Ishikawa (cell line): ENCODE measurements around the gene CCL15.

ENCODE experiments used
- CEBPB ChIP-seq: IDR thresholded peaks from 2 replicates; pipeline ENCODE4 v1.6.1; 2012
- CREB1 ChIP-seq: IDR thresholded peaks from 2 replicates; pipeline ENCODE4 v1.6.1; 2012; ENCODE audit warnings: low read depth
- EGR1 ChIP-seq: IDR thresholded peaks from 2 replicates; pipeline ENCODE4 v1.6.1; 2012
- EP300 ChIP-seq: IDR thresholded peaks from 2 replicates; pipeline ENCODE4 v1.6.1; 2012; ENCODE audit warnings: borderline replicate concordance
- FOXM1 ChIP-seq: IDR thresholded peaks from 2 replicates; pipeline ENCODE4 v1.6.1; 2012; ENCODE audit warnings: low read depth, borderline replicate concordance
- MAX ChIP-seq: IDR thresholded peaks from 2 replicates; pipeline ENCODE4 v1.6.1; 2012
- NFIC ChIP-seq: IDR thresholded peaks from 2 replicates; pipeline ENCODE4 v1.6.1; 2012
- RAD21 ChIP-seq: IDR thresholded peaks from 2 replicates; pipeline ENCODE4 v1.6.1; 2012; ENCODE audit warnings: low read depth
- REST ChIP-seq: IDR thresholded peaks from 2 replicates; pipeline ENCODE4 v1.6.1; 2012; ENCODE audit warnings: low read depth, mild to moderate bottlenecking
- TAF1 ChIP-seq: IDR thresholded peaks from 2 replicates; pipeline ENCODE4 v1.6.1; 2012; ENCODE audit warnings: low read depth, mild to moderate bottlenecking
- TCF12 ChIP-seq: IDR thresholded peaks from 2 replicates; pipeline ENCODE4 v1.6.1; 2012; ENCODE audit warnings: low read depth
- TEAD4 ChIP-seq: IDR thresholded peaks from 2 replicates; pipeline ENCODE4 v1.6.1; 2012
- YY1 ChIP-seq: IDR thresholded peaks from 2 replicates; pipeline ENCODE4 v1.6.1; 2012; ENCODE audit warnings: low read depth
- ZBTB7A ChIP-seq: IDR thresholded peaks from 2 replicates; pipeline ENCODE4 v1.6.1; 2012; ENCODE audit warnings: low read depth
- TF ChIP-seq, protein P1 (sequence below): IDR thresholded peaks from 2 replicates; pipeline ENCODE4 v1.6.1; 2012

Gene CCL15

GRCh38 chr17:35998018-35998545 is 3.3 kb downstream of the CCL15 start:
- TF ChIP-seq RAD21, result no peak

- no peak for TF ChIP-seq YY1
Observed at GRCh38 chr17:35991075-35991474, 10.3 kb downstream of the CCL15 start.

DNA sequence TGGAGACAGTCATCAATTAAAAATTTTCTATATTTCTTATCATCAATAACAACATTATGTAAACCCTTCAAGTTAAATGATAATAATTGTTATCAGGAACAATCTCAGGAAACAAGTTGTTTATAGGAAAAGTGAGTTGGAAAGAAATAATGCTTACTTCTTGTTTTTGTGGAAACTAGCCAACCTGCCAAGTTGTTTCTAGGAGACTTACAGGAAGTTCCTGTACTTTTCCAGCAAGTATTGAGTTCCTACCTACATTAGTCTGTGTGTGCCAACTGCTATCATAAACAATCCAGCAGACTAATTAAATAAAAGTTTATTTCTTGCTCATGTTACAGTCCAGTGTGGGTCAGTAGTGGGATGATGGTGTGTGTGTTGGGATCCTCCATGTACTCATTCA is 13.2 kb downstream of the CCL15 start:
- TF ChIP-seq EP300 (no peak), REST (no peak), CEBPB (no peak), ZBTB7A (no peak), EGR1 (no peak), NFIC (no peak), TCF12 (no peak), TAF1 (no peak), FOXM1 (no peak), CREB1 (no peak), YY1 (no peak), TEAD4 (no peak), RAD21 (no peak), MAX (no peak)
- TF ChIP-seq, protein P1, sequence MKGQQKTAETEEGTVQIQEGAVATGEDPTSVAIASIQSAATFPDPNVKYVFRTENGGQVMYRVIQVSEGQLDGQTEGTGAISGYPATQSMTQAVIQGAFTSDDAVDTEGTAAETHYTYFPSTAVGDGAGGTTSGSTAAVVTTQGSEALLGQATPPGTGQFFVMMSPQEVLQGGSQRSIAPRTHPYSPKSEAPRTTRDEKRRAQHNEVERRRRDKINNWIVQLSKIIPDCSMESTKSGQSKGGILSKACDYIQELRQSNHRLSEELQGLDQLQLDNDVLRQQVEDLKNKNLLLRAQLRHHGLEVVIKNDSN, result no peak

DNA sequence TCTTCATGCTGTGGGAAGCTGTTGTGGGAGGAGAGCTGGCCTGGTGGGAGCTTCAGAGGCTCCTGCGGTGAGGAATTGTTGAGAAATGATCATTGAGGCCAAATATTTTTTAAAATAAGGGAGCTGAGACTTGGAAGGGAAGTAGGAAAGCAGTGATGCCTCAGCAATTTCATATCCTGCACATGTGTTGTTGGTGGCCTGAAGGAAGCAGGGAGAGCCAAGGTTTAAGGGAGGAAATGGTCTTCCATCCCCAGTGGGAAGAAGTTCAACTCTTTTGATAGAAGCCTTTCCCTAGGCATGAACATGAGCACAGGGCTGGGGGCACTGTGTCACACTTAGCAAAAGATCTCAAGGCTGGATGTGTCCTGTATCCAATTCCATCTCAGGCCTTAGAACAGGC is 14.7 kb downstream of the CCL15 start, which contains the start of gene CCL14:
Gene CCL14 (minus strand): TSS at position 87 of the 400 bp plus-strand sequence. CDS start 80 bp downstream, at position 7.
- no peak for TF ChIP-seq CREB1
- no peak for TF ChIP-seq CEBPB
- no peak for TF ChIP-seq TAF1
- TF ChIP-seq FOXM1, result no peak
- TF ChIP-seq EGR1, result no peak
- no peak for TF ChIP-seq RAD21

GRCh38 chr17:35984140-35984539 is 17.2 kb downstream of the CCL15 start:
- no peak for TF ChIP-seq TCF12
- TF ChIP-seq, protein P1, result no peak
- no peak for TF ChIP-seq ZBTB7A
- no peak for TF ChIP-seq TAF1
- TF ChIP-seq FOXM1, result no peak
- TF ChIP-seq REST, result no peak
- TF ChIP-seq RAD21, result no peak
- TF ChIP-seq NFIC, result no peak
- TF ChIP-seq EP300, result no peak
- TF ChIP-seq MAX, result no peak
- no peak for TF ChIP-seq TEAD4
- no peak for TF ChIP-seq CREB1
- no peak for TF ChIP-seq CEBPB
- TF ChIP-seq EGR1, result no peak
- no peak for TF ChIP-seq YY1

GRCh38 chr17:35982409-35983191 is 18.8 kb downstream of the CCL15 start:
- TF ChIP-seq REST (no peak), NFIC (no peak), TCF12 (no peak), TAF1 (no peak), RAD21 (no peak)
